Esophagus muscularis mucosa (tissue), 4 donors: Measurements from ENCODE around the gene HSD11B1L. TPM values are rescaled to one million over a fixed set of nuclear protein-coding genes. Genes with fewer than 3 reads are reported as not detected.

Source experiments
- DNase-seq: peaks from one replicate; pipeline ENCODE4 v3.0.0-alpha.2; 2017; ENCODE audit errors: extremely low spot score
- H3K27ac ChIP-seq, 4 donors: fragments of 200-600 bp; sonication (generic); replicated peaks in 1 of 4; 1 replicate in 3 of 4; 2 replicates in 1 of 4; pipeline ENCODE4 v1.5.1; 2016 to 2019; ENCODE audit warnings: mild to moderate bottlenecking in 1 of 4
- H3K27me3 ChIP-seq, 4 donors: fragments of 200-600 bp; sonication (generic); one replicate each; pipeline versions ENCODE4 v1.5.1 to v1.6.0; 2016 to 2019
- H3K36me3 ChIP-seq, 4 donors: fragments of 200-600 bp; sonication (generic); one replicate each; pipeline ENCODE4 v1.5.1; 2016 to 2019
- H3K4me1 ChIP-seq, 4 donors: fragments of 200-600 bp; sonication (generic); one replicate each; pipeline ENCODE4 v1.5.1; 2016 to 2019
- H3K4me3 ChIP-seq, 4 donors: fragments of 200-600 bp; sonication (generic); 1 replicate in 2 of 4; 2 replicates in 2 of 4; pipeline ENCODE4 v1.5.1; 2016 to 2019; ENCODE audit warnings: mild to moderate bottlenecking in 4 of 4, moderate library complexity in 1 of 4
- H3K9me3 ChIP-seq, 4 donors: fragments of 200-600 bp; sonication (generic); 1 replicate in 3 of 4; 2 replicates in 1 of 4; pipeline ENCODE4 v1.5.1; 2016 to 2019
- EP300 ChIP-seq: sonication (generic); formaldehyde crosslinking; IDR thresholded peaks from one replicate; pipeline ENCODE4 v1.6.1; 2017; ENCODE audit warnings: antibody characterized with exemption
- POLR2A ChIP-seq: fragments of 450-650 bp; IDR thresholded peaks from one replicate; pipeline ENCODE4 v1.6.1; 2017; ENCODE audit warnings: antibody characterized with exemption, moderate library complexity, mild to moderate bottlenecking, low read depth
- POLR2AphosphoS5 ChIP-seq, 2 donors: sonication (generic); formaldehyde crosslinking; IDR thresholded peaks; one replicate each; pipeline ENCODE4 v1.6.1; 2017; ENCODE audit warnings: antibody characterized with exemption in 2 of 2
- WGBS: methylation state at CpG from one replicate; pipeline ENCODE4 v1.1.5; 2018; 5-methylcytosine and 5-hydroxymethylcytosine counted together
- intact Hi-C: fragments of 100-400 bp; cut with DNase I; formaldehyde crosslinking; loops from one replicate; pipeline ENCODE4 v1.15.1; 2023
- total RNA-seq, 4 donors: library from RNA; depleted of rRNA; stranded (reverse); fragments of >200 nt; gene quantifications; one replicate each; pipeline versions ENCODE4 v1.1.0 to v1.2.1, GENCODE V29; 2016
- TF ChIP-seq, protein P1 (sequence below), 3 experiments: fragments of 200-600 bp in 2 of 3; fragments of 450-650 bp in 1 of 3; sonication (generic) in 2 of 3; IDR thresholded peaks; one replicate each; pipeline ENCODE4 v1.5.1; 2017 to 2019; ENCODE audit warnings: antibody characterized with exemption in 3 of 3, mild to moderate bottlenecking in 2 of 3, moderate library complexity in 1 of 3

Gene HSD11B1L
- total RNA-seq, 4 donors from 2014 or later: 15.0 to 21.8 (median 17.8) TPM

DNA sequence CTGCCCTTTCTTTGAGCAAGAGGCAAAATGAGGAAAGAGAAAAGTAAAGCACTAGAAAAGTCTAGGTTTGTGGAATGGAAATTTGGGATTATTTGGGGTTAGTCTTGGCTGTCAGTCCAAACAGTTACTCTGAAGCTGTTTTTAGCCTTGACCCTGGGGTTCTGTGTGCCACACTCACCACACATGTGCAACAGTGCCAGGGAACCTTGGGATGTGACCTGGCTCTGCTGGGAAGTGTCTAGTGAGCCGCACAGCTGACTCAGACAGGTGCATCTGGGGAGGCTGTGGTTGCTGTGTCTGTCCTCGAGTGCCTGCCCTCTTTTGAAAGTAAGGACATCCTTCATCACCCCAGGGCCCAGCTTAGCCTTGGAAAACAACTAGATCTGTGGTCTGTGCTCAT lies 16.3 kb upstream of the HSD11B1L start:
- TF ChIP-seq, protein P1, sequence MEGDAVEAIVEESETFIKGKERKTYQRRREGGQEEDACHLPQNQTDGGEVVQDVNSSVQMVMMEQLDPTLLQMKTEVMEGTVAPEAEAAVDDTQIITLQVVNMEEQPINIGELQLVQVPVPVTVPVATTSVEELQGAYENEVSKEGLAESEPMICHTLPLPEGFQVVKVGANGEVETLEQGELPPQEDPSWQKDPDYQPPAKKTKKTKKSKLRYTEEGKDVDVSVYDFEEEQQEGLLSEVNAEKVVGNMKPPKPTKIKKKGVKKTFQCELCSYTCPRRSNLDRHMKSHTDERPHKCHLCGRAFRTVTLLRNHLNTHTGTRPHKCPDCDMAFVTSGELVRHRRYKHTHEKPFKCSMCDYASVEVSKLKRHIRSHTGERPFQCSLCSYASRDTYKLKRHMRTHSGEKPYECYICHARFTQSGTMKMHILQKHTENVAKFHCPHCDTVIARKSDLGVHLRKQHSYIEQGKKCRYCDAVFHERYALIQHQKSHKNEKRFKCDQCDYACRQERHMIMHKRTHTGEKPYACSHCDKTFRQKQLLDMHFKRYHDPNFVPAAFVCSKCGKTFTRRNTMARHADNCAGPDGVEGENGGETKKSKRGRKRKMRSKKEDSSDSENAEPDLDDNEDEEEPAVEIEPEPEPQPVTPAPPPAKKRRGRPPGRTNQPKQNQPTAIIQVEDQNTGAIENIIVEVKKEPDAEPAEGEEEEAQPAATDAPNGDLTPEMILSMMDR (IDR thresholded peaks at IDR 0.05): no peak
- TF ChIP-seq POLR2A: no peak
- TF ChIP-seq EP300: no peak
- no peak for TF ChIP-seq POLR2AphosphoS5 (IDR thresholded peaks at IDR 0.05)
- WGBS: 93% methylated on average over 2 of the region's 2 CpGs
- intact Hi-C loops: no loop called here
- H3K27ac ChIP-seq: no peak overlapping the region
- DNase-seq: no peak
- H3K36me3 ChIP-seq: peaks cover 95 to 100% (median 98%) of the 10 kb centered on the region in 4 donors
- no peak overlapping the region for H3K4me3 ChIP-seq
- H3K4me1 ChIP-seq: no peaks in the 10 kb centered on the region
- no peaks in the 10 kb centered on the region for H3K27me3 ChIP-seq
- no peaks in the 10 kb centered on the region for H3K9me3 ChIP-seq

DNA sequence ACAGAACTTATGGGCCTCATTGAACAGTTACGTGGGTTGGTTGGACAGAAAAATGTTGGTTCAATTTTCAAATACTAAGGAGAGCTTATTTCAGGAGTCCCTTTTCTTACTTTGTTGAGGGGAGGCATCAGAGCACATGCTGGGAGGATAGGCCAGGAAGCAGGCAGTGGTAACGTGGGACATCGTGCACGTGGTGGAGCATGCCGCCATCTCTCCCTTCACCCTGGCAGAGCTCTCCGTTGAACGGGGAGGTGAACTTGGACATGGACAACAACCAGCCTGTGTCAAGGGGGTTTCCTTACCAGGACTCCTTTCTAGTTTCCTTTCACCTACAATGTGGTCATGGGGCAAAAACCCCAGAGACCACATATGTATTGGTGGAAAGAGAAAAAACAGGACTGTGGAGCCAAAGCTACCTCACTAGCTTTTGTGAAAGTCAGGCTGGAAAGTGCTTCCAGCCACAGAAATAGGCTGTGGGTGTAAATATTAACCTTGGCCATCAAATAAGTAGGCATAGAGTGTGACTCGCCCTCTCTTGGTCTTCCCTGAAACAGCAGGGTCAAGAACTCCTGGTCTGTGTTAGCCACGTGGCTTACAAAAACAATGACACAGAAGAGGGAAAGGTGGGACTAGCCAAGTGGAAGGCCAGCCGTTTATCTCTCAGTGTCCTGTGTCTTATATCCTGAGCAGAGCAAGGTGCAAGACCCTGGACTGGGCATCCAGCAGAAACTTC lies 14.9 kb upstream of the HSD11B1L start:
- Histone ChIP-seq H3K27ac (no peak overlapping the region), H3K4me3 (no peak overlapping the region), H3K27me3 (no peaks in the 10 kb centered on the region), H3K4me1 (no peaks in the 10 kb centered on the region), H3K36me3 (peaks cover 86 to 94% (median 93%) of the 10 kb centered on the region in 4 donors), H3K9me3 (no peaks in the 10 kb centered on the region)
- WGBS: 74% methylated on average over 10 of the region's 10 CpGs
- no peak for DNase-seq
- TF ChIP-seq POLR2A: no peak
- TF ChIP-seq, protein P1 (IDR thresholded peaks at IDR 0.05): no peak
- no peak for TF ChIP-seq EP300
- TF ChIP-seq POLR2AphosphoS5 (IDR thresholded peaks at IDR 0.05): no peak
- intact Hi-C loops: no loop called here

DNA sequence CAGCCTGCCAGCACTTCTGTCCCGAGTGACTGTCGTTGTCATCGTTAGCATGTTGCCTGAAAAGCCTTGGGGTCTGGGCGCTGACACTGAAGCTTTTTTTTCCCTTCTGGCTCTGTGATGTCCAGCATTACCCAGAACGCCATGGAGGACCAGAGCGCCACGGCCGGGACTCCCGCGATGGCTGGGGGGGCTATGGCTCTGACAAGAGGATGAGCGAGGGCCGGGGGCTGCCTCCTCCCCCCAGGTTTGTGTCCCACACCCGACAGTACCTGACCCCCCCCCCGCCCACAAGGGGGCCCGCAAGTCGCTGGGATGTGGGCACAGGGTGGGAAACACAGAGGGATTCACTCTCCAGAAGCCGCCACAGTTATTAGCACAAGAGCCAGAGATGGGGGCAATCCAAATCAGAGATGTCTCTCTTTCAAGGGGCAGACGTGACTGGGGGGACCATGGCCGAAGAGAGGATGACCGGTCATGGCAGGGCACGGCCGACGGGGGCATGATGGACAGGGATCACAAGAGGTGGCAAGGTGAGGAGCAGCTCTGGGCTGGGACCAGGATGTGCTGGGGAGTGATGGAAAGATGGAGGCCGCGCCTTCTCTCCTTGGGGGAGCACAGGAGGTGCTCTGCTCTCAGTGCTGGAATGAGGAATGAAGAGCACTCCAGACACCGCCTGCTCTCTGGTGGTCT lies 13.8 kb upstream of the HSD11B1L start:
- intact Hi-C loops: no loop called here
- no peaks in the 10 kb centered on the region for H3K9me3 ChIP-seq
- no peaks in the 10 kb centered on the region for H3K27me3 ChIP-seq
- no peak for DNase-seq
- no peak overlapping the region for H3K27ac ChIP-seq
- H3K4me1 ChIP-seq: no peaks in the 10 kb centered on the region
- H3K4me3 ChIP-seq: no peak overlapping the region
- WGBS: 89% methylated on average over 11 of the region's 26 CpGs
- TF ChIP-seq, protein P1 (IDR thresholded peaks at IDR 0.05): no peak
- TF ChIP-seq EP300 (no peak), POLR2AphosphoS5 (IDR thresholded peaks at IDR 0.05) (no peak), POLR2A (no peak)
- H3K36me3 ChIP-seq: peaks cover 75 to 91% (median 90%) of the 10 kb centered on the region in 4 donors

DNA sequence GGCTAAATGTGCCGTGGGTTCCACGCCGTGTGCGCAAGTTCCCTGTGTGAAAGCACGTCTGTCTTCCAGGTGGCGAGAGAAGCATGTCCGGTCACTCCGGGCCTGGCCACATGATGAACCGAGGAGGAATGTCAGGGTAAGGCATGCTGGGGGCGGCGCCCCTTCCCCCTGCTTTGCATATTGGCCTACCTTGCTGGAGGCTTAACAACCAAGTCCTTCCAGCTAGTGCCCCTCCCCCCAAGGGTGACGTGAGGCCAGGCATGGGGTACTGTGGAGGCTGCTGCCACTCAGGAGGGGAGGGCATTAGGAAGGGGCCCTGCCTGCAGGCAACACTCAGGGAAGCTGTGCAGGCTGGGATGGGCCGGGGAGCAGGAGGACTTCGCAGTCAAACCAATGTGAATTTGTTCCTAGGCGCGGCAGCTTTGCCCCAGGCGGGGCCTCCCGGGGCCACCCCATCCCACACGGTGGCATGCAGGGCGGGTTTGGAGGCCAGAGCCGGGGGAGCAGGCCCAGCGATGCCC lies 13.0 kb upstream of the HSD11B1L start:
- H3K36me3 ChIP-seq: peaks cover 67 to 83% (median 83%) of the 10 kb centered on the region in 4 donors
- WGBS: 86% methylated on average over 22 of the region's 22 CpGs
- intact Hi-C loops: no loop called here
- H3K4me3 ChIP-seq: no peak overlapping the region
- no peak overlapping the region for H3K27ac ChIP-seq
- no peaks in the 10 kb centered on the region for H3K9me3 ChIP-seq
- DNase-seq: no peak
- H3K27me3 ChIP-seq: no peaks in the 10 kb centered on the region
- TF ChIP-seq, protein P1 (IDR thresholded peaks at IDR 0.05): no peak
- peak in 1 of 2 donors; percentile 12 for TF ChIP-seq POLR2AphosphoS5 (IDR thresholded peaks at IDR 0.05)
- no peaks in the 10 kb centered on the region for H3K4me1 ChIP-seq
